B cell (primary cell): Measurements from ENCODE around the gene SMIM5.

Experiments
- CTCF ChIP-seq: fragments of 200-600 bp; IDR thresholded peaks from one replicate; pipeline ENCODE4 v1.8.0; 2022; ENCODE audit warnings: antibody characterized with exemption, mild to moderate bottlenecking
- EZH2 ChIP-seq: IDR thresholded peaks from 2 replicates; pipeline ENCODE4 v1.6.1; 2012; ENCODE audit warnings: borderline replicate concordance, low read depth, mild to moderate bottlenecking, moderate library complexity, low read length; ENCODE audit not compliant: insufficient read depth, poor library complexity, severe bottlenecking

DNA sequence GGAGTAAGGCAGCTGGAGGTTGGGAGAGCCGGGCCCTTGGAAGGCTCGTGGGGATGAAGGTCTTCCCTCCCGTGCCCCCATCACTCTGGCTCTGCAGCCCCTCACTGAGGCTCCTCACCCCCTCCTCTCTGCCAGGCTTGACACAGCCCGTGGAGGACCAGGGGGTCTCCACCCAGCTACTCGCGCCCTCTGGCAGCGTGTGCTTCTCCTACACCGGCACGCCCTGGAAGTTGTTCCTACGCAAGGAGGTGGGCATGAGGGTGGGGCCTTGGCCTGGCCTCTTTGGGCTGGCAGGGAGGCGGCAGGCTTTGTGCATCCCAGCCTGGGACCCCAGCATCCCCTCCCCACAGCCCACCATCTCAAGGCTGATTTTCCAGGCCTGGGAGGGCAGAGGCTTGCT is 15.6 kb upstream of the SMIM5 start:
- TF ChIP-seq CTCF (no peak), EZH2 (no peak)
